H1 (cell line): ENCODE results near the gene GRM7. TPM values are rescaled to one million over a fixed set of nuclear protein-coding genes. Genes with fewer than 3 reads are reported as not detected.

Experiments used
- CTCF ChIA-PET: fragments of 300-600 bp; sonication (Branson Sonifier 250); formaldehyde crosslinking; loops from one replicate; lab custom pipeline; 2021; ENCODE audit not compliant: partially characterized antibody; lab: Charles Lee
- POLR2A ChIA-PET: fragments of 300-600 bp; sonication (Branson Sonifier 250); formaldehyde crosslinking; loops from one replicate; lab custom pipeline; 2021; ENCODE audit warnings: inconsistent platforms; ENCODE audit not compliant: partially characterized antibody; lab: Charles Lee
- DNase-seq, 2 experiments: peaks; one replicate each; pipeline versions ENCODE4 v3.0.0 to v3.0.0-alpha.2; 2010 to 2022; ENCODE audit warnings: low spot score in 2 of 2, low read depth in 1 of 2, mixed read lengths in 1 of 2
- FAIRE-seq: peaks from 2 replicates; lab custom pipeline; 2011; peaks lifted over from hg19 to GRCh38; lab: Jason Lieb, UNC
- H2AFZ ChIP-seq: 2 replicates; pipeline ENCODE4 v1.8.1; 2012; ENCODE audit warnings: low read length, inconsistent platforms
- H2AK5ac ChIP-seq: 2 replicates; pipeline ENCODE4 v1.6.1; 2013; ENCODE audit warnings: low read depth, low read length
- H2BK120ac ChIP-seq: replicated peaks from 2 replicates; pipeline ENCODE3; 2013; ENCODE audit warnings: low read depth, low read length, inconsistent platforms
- H2BK12ac ChIP-seq: 2 replicates; pipeline ENCODE4 v1.6.1; 2013; ENCODE audit warnings: low read depth, low read length
- H2BK15ac ChIP-seq: 2 replicates; pipeline ENCODE4 v1.6.1; 2013; ENCODE audit warnings: low read length
- H2BK20ac ChIP-seq: 2 replicates; pipeline ENCODE4 v1.6.1; 2013; ENCODE audit warnings: low read length
- H2BK5ac ChIP-seq: 2 replicates; pipeline ENCODE4 v1.6.1; 2013; ENCODE audit warnings: low read depth, low read length
- H3K14ac ChIP-seq: 2 replicates; pipeline ENCODE4 v1.6.1; 2013; ENCODE audit warnings: inconsistent platforms; ENCODE audit not compliant: insufficient read length
- H3K18ac ChIP-seq: 2 replicates; pipeline ENCODE4 v1.6.1; 2013; ENCODE audit warnings: low read length; ENCODE audit errors: extremely low read depth
- H3K23ac ChIP-seq: 2 replicates; pipeline ENCODE4 v1.6.1; 2013; ENCODE audit warnings: inconsistent platforms; ENCODE audit not compliant: insufficient read length
- H3K23me2 ChIP-seq: 2 replicates; pipeline ENCODE4 v1.6.1; 2013; ENCODE audit warnings: low read depth, low read length
- H3K27ac ChIP-seq: 2 replicates; pipeline ENCODE4 v1.6.1; 2011; ENCODE audit warnings: low read depth, low read length, inconsistent platforms
- H3K27me3 ChIP-seq, 4 experiments: replicated peaks in 1 of 4; 1 replicate in 1 of 4; 2 replicates in 3 of 4; pipeline versions ENCODE4 v1.6.1 to v1.8.1; 2011 to 2013; ENCODE audit warnings: low read length in 3 of 4, mild to moderate bottlenecking in 3 of 4, inconsistent platforms in 2 of 4, mixed read lengths in 2 of 4, moderate library complexity in 1 of 4; ENCODE audit not compliant: control insufficient read depth in 3 of 4, insufficient read depth in 3 of 4; ENCODE audit errors: extremely low read depth in 1 of 4
- H3K36me3 ChIP-seq, 4 experiments: 2 replicates each; pipeline versions ENCODE4 v1.6.1 to v1.8.1; 2011 to 2013; ENCODE audit warnings: mild to moderate bottlenecking in 4 of 4, low read length in 3 of 4, moderate library complexity in 2 of 4, control low read depth in 1 of 4, inconsistent platforms in 1 of 4; ENCODE audit not compliant: insufficient read depth in 4 of 4, control insufficient read depth in 2 of 4
- H3K4ac ChIP-seq: replicated peaks from 2 replicates; pipeline ENCODE3; 2013; ENCODE audit warnings: low read length, low read depth, mixed read lengths, inconsistent platforms; ENCODE audit not compliant: insufficient read length
- H3K4me1 ChIP-seq, 4 experiments: replicated peaks in 1 of 4; 1 replicate in 1 of 4; 2 replicates in 3 of 4; pipeline versions ENCODE4 v1.6.1 to v1.8.1; 2011 to 2013; ENCODE audit warnings: low read length in 3 of 4, inconsistent platforms in 2 of 4, mixed read lengths in 1 of 4; ENCODE audit not compliant: insufficient read depth in 4 of 4, control insufficient read depth in 3 of 4
- H3K4me2 ChIP-seq, 2 experiments: 2 replicates each; pipeline versions ENCODE4 v1.6.1 to v1.8.1; 2011 to 2013; ENCODE audit warnings: low read depth in 2 of 2, low read length in 2 of 2, control low read depth in 1 of 2, inconsistent platforms in 1 of 2, mild to moderate bottlenecking in 1 of 2; ENCODE audit not compliant: insufficient read depth in 1 of 2
- H3K4me3 ChIP-seq, 4 experiments: fragments of 200-600, 300-600 bp in 1 of 4; sonication (generic), shearing (Covaris generic), sonication (Bioruptor Twin) in 1 of 4; 2 replicates each; pipeline versions ENCODE4 v1.5.1 to v1.8.1; 2011 to 2016; ENCODE audit warnings: low read length in 4 of 4, low read depth in 3 of 4, control low read depth in 2 of 4, inconsistent platforms in 2 of 4, mild to moderate bottlenecking in 2 of 4, mixed read lengths in 1 of 4, moderate library complexity in 1 of 4; ENCODE audit not compliant: insufficient read depth in 2 of 4; ENCODE audit errors: extremely low read depth in 1 of 4
- H3K56ac ChIP-seq: replicated peaks from 2 replicates; pipeline ENCODE3; 2013; ENCODE audit warnings: low read depth, mild to moderate bottlenecking, mixed read lengths, low read length, inconsistent platforms; ENCODE audit not compliant: insufficient read length
- H3K79me1 ChIP-seq: 2 replicates; pipeline ENCODE4 v1.6.1; 2013; ENCODE audit warnings: low read depth, low read length, control low read depth
- H3K79me2 ChIP-seq, 2 experiments: 2 replicates each; pipeline versions ENCODE4 v1.6.1 to v1.8.1; 2012 to 2013; ENCODE audit warnings: low read length in 2 of 2, mild to moderate bottlenecking in 2 of 2, inconsistent platforms in 1 of 2; ENCODE audit not compliant: insufficient read depth in 2 of 2, control insufficient read depth in 1 of 2
- H3K9ac ChIP-seq, 4 experiments: replicated peaks in 1 of 4; 1 replicate in 1 of 4; 2 replicates in 3 of 4; pipeline versions ENCODE4 v1.6.1 to v1.8.1; 2011 to 2013; ENCODE audit warnings: low read depth in 3 of 4, low read length in 3 of 4, control low read depth in 2 of 4, mild to moderate bottlenecking in 2 of 4, moderate library complexity in 2 of 4, inconsistent platforms in 1 of 4; ENCODE audit errors: extremely low read depth in 1 of 4
- H3K9me3 ChIP-seq, 2 experiments: 2 replicates each; pipeline versions ENCODE4 v1.6.1 to v1.8.1; 2012 to 2013; ENCODE audit warnings: mild to moderate bottlenecking in 2 of 2, moderate library complexity in 2 of 2, control low read depth in 1 of 2, inconsistent platforms in 1 of 2, low read depth in 1 of 2, low read length in 1 of 2, mixed read lengths in 1 of 2; ENCODE audit not compliant: insufficient read depth in 2 of 2
- H4K20me1 ChIP-seq, 2 experiments: replicated peaks in 1 of 2; 2 replicates each; pipeline versions ENCODE3 to v1.8.1; 2011 to 2013; ENCODE audit warnings: inconsistent platforms in 2 of 2, low read length in 2 of 2, mild to moderate bottlenecking in 1 of 2; ENCODE audit not compliant: insufficient read depth in 2 of 2, control insufficient read depth in 1 of 2
- H4K5ac ChIP-seq: 2 replicates; pipeline ENCODE4 v1.6.1; 2013; ENCODE audit warnings: low read length, low read depth, mixed read lengths, inconsistent platforms; ENCODE audit not compliant: insufficient read length
- H4K8ac ChIP-seq: 2 replicates; pipeline ENCODE4 v1.8.0; 2013; ENCODE audit warnings: mild to moderate bottlenecking, moderate library complexity, low read length, inconsistent platforms; ENCODE audit not compliant: insufficient read depth; ENCODE audit errors: extremely low read depth
- H4K91ac ChIP-seq: replicated peaks from 2 replicates; pipeline ENCODE3; 2013; ENCODE audit warnings: low read length, mixed read lengths, inconsistent platforms; ENCODE audit not compliant: insufficient read length
- CBX5 ChIP-seq: fragments of 300-800, 300-1000 bp; sonication (generic); IDR thresholded peaks from 2 replicates; pipeline ENCODE4 v1.7.1; 2016; ENCODE audit warnings: antibody characterized with exemption, low read length, low read depth
- E2F6 ChIP-seq: IDR thresholded peaks from 2 replicates; pipeline ENCODE4 v1.6.1; 2012; ENCODE audit warnings: inconsistent platforms
- EZH2 ChIP-seq: fragments of 200-600 bp; sonication (generic); IDR thresholded peaks from 2 replicates; pipeline ENCODE4 v1.7.1; 2012; ENCODE audit warnings: low read depth, mild to moderate bottlenecking, moderate library complexity, low read length, inconsistent platforms; ENCODE audit not compliant: severe bottlenecking
- FOSL1 ChIP-seq: IDR thresholded peaks from 2 replicates; pipeline ENCODE4 v1.6.1; 2011; ENCODE audit warnings: mild to moderate bottlenecking, low read depth, low read length, moderate library complexity; ENCODE audit not compliant: insufficient read depth
- SIX5 ChIP-seq: IDR thresholded peaks from 2 replicates; pipeline ENCODE4 v1.6.1; 2011; ENCODE audit warnings: mild to moderate bottlenecking, low read depth, low read length
- YY1 ChIP-seq: IDR thresholded peaks from 2 replicates; pipeline ENCODE4 v1.6.1; 2011; ENCODE audit warnings: low read depth, mild to moderate bottlenecking, low read length
- ZNF274 ChIP-seq: IDR thresholded peaks from 2 replicates; pipeline ENCODE4 v1.7.0; 2012; ENCODE audit warnings: low read length, borderline replicate concordance; ENCODE audit errors: extremely low read depth
- polyA plus RNA-seq, 7 experiments: library from polyadenylated mRNA; depleted of rRNA in 3 of 7; stranded (reverse) in 5 of 7; unstranded in 2 of 7; fragments of >200 nt in 5 of 7; fragments of 200-250 nt in 2 of 7; gene quantifications; 1 replicate in 5 of 7; 2 replicates in 1 of 7; 4 replicates in 1 of 7; pipeline versions ENCODE4 v1.2.1 to v1.2.3, GENCODE V29; 2011 to 2013; ENCODE audit warnings: missing spikeins in 2 of 7, mixed read lengths in 2 of 7
- total RNA-seq: library from RNA; stranded (reverse); fragmentation: NEBNext Ultra II Directional; extraction: Animal tissue kit (Norgen Biotek cat#: 25700); gene quantifications from 2 replicates; pipeline ENCODE4 v1.2.1, GENCODE V29; 2021
- TF ChIP-seq, protein P1 (sequence below): IDR thresholded peaks from 2 replicates; pipeline ENCODE4 v1.6.1; 2012; ENCODE audit warnings: inconsistent platforms

Gene GRM7
- total and polyA plus RNA-seq, 2 of the 8 experiments (the other 6 are each of a cell fraction or from before 2014, with no cell fraction given): 0.17 to 0.24 TPM

DNA sequence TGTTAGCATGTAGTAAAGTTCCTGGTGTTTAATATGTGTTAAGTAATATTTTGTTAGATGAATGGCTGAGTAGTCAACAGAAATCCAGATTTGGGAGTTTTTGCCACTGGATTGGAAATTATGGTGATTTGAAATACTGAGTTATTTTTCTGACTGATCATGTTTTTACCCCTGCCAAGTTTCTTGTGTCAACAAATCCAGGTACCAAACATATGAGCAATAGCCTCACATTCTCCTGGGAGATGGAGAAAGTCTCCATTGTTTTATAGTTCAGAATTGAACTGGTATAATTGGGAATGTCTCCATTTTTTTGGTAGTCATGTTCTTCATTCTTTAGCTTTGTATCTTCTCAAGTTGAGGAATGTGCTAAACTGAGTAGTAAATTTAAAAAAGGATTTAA lies 873.5 kb downstream of the GRM7 start:
- no peak overlapping the region for H3K27ac ChIP-seq
- H3K14ac ChIP-seq: no peak overlapping the region
- H2BK5ac ChIP-seq: no peak overlapping the region
- H2AFZ ChIP-seq: no peak overlapping the region
- peaks cover 0 to 3% (median 0%) of the 10 kb centered on the region in 4 experiments; a peak in 3 of 7 replicates for H3K4me1 ChIP-seq
- no peaks in the 10 kb centered on the region for H3K79me1 ChIP-seq
- H4K91ac ChIP-seq: no peak overlapping the region
- H4K8ac ChIP-seq: no peak overlapping the region
- H3K18ac ChIP-seq: no peak overlapping the region
- DNase-seq (no peak), FAIRE-seq (no peak)
- H2AK5ac ChIP-seq: no peak overlapping the region
- ChIA-PET CTCF (no interaction called here), POLR2A (no interaction called here)
- H3K27me3 ChIP-seq: no peaks in the 10 kb centered on the region
- H3K23ac ChIP-seq: no peak overlapping the region
- H3K79me2 ChIP-seq: no peaks in the 10 kb centered on the region
- no peak overlapping the region for H2BK20ac ChIP-seq
- H3K36me3 ChIP-seq: no peaks in the 10 kb centered on the region
- H2BK15ac ChIP-seq: no peak overlapping the region
- no peak overlapping the region for H2BK12ac ChIP-seq
- H2BK120ac ChIP-seq: no peak overlapping the region
- H3K4me2 ChIP-seq: no peak overlapping the region
- no peak overlapping the region for H4K5ac ChIP-seq
- H4K20me1 ChIP-seq: no peaks in the 10 kb centered on the region
- H3K4ac ChIP-seq: no peak overlapping the region
- H3K56ac ChIP-seq: no peak overlapping the region
- no peak overlapping the region for H3K4me3 ChIP-seq
- no peaks in the 10 kb centered on the region for H3K23me2 ChIP-seq
- H3K9me3 ChIP-seq: no peaks in the 10 kb centered on the region
- no peak overlapping the region for H3K9ac ChIP-seq
- TF ChIP-seq, protein P1, sequence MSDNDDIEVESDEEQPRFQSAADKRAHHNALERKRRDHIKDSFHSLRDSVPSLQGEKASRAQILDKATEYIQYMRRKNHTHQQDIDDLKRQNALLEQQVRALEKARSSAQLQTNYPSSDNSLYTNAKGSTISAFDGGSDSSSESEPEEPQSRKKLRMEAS: no peak
- TF ChIP-seq FOSL1: no peak
- TF ChIP-seq EZH2: no peak
- TF ChIP-seq SIX5: no peak
- no peak for TF ChIP-seq E2F6
- TF ChIP-seq YY1: no peak
- TF ChIP-seq ZNF274: no peak
- TF ChIP-seq CBX5: no peak
